ENCODE measurements around the gene AMN1.
A peak's percentile ranks its signal among the peaks of the same experiment; 100 is the strongest.
"Not testable (repeated sequence)": the region's sequence is repeated elsewhere in the genome, so short reads cannot be mapped to it uniquely, and the experiment has no call there.

The AMN1 gene

GRCh38 chr12:31682136-31682962 lies 46.5 kb downstream of the AMN1 start:
- DNase-seq (ENCODE audit: low read depth), result peak; percentile 39

GRCh38 chr12:31672521-31672920 lies 56.3 kb downstream of the AMN1 start:
- DNase-seq (ENCODE audit: low read depth), result no peak

GRCh38 chr12:31669582-31669981 lies 59.2 kb downstream of the AMN1 start:
- not testable (repeated sequence) for DNase-seq (ENCODE audit: low read depth)

GRCh38 chr12:31669020-31669419 lies 59.8 kb downstream of the AMN1 start:
- no peak for DNase-seq (ENCODE audit: low read depth)

- DNase-seq (ENCODE audit: low read depth), result no peak
Measured at GRCh38 chr12:31664038-31664437, 64.8 kb downstream of the AMN1 start.

DNA sequence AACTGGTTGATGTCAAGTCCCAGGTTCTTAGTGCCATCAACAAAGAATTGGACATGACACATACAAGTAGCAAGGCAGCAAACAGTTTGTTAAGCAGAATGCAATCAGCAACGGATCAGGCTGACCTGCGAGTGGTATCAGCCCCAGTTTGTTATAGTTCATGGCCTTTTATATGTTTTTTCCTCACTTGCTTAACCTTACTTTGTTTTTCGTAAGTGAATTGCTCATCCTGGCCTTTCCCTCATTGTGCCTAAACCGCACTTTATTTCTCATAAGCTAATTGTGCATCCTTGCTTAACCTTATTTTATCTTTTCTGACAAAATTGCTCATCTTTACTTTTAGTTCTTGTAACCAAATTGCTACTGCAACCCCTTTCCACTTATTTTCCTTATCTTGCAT lies 65.2 kb downstream of the AMN1 start:
- no peak for DNase-seq (ENCODE audit: low read depth)

DNA sequence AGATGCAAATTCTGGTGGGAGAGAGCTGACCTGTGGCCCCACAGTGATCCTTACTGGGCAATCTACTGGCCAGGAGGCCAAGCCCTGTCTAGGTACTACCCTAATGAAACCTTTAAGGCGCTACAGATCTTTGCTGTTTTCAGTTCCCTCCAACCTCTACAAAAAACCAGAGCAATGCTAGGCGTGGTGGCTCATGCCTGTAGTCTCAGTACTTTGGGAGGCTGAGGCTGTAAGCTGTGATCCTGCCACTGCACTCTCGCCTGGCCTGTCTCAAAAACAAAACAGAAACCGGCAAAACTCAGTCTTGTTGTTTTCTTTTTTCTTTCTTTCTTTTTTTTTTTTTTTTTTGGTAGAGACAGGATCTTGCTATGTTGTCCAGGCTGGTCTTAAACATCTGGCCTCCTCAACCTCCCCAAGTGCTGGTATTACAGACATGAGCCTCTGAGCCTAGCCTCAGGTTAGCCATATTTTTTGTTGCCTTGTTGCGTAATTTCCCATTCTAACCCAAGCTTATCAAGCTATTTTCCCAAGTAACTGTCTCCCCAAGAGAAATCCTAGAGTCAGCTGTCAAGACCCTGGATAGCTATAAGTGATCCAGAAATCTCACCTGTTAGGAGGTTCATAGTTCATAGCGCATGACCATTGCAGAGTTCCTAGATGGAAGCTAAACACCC lies 66.5 kb downstream of the AMN1 start:
- DNase-seq (ENCODE audit: low read depth), result no peak

DNA sequence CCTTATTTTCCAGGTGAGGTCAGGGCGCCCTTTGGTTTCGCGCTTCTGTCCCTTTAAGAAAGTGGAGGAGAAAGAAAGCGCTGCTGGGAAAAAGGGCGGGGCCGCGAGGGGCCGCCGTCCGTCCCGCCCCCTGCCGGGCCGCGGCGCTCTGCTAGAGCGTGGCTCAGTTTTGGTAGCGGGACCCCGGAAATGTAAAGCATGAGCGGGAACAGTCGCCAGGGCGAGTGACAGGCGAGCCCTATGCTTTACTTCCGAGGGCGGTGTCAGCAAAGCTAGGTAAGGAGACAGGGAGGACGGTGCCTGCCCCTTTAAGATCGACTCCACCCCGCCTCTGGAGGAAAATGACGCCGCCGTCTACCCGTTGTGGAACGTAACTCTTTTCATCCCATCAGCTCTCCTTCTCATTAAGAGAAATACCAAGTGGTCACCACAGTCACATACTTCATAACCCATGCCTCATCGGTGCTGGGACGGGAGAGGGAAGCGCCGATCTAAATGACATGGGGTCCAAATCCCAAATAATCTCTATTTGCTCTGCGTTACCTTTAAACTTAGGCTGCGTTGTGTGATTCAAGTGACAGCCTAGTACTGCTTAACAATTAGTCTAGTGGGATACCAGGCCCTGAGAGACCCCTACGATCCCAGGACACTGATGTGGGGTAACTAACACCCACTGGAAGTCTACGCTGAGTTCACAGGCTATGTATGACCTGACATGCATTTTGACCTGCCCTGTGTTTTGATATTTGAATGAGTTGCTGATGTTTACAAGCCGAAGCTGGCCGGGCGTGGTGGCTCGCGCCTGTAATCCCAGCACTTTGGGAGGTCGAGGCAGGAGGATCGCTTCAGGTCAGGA lies 69.5 kb downstream of the AMN1 start, which contains the start of gene ETFBKMT:
ETFBKMT (plus strand) TSS at position 602 of the 856 bp plus-strand sequence. CDS start 2,266 bp downstream, outside the sequence.
- peak; percentile 85 for DNase-seq (ENCODE audit: low read depth)

GRCh38 chr12:31658471-31659086 lies 70.2 kb downstream of the AMN1 start:
- DNase-seq (ENCODE audit: low read depth), result no peak

DNA sequence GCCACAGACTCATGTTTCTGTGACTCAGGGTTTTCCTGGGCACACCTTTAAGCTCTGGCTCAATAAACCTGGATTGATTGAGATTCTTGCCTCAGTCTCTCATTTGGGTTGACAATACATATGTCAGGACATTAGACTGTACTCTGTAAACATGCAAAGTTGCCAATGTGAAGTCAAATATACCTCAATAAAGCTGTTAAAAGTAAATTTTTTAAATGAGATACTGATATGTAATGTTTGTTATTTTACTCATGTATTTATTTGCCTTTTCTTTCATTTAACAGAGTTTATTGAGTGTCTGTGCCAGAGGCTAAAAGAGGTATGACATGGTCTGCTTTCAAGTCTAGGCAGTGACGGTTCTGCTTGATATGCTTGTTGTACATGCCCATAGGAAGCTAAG lies 73.0 kb downstream of the AMN1 start:
- DNase-seq (ENCODE audit: low read depth), result no peak

- DNase-seq (ENCODE audit: low read depth), result no peak
Measured at GRCh38 chr12:31655208-31655607, 73.6 kb downstream of the AMN1 start.

GRCh38 chr12:31651893-31652521 lies 76.8 kb downstream of the AMN1 start:
- DNase-seq (ENCODE audit: low read depth), result no peak

DNA sequence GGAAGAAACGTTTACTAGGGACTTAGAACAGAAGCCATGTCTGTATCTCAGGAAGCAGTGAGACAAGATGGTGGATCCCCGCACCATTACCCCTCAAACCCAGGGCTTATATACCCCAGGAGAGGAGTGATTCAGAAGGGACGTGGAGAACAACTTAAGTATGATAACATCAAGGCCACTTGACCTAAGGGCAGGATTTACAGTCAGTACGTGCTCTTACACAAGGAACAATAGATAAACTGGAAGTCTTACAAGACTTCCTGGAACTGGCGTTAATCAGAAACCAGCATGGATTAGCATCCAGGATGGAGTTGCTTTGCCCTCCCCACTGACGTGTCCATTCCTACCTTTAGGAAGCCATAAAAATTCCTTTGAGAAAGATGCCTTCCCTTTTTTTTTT lies 77.9 kb downstream of the AMN1 start:
- no peak for DNase-seq (ENCODE audit: low read depth)

DNA sequence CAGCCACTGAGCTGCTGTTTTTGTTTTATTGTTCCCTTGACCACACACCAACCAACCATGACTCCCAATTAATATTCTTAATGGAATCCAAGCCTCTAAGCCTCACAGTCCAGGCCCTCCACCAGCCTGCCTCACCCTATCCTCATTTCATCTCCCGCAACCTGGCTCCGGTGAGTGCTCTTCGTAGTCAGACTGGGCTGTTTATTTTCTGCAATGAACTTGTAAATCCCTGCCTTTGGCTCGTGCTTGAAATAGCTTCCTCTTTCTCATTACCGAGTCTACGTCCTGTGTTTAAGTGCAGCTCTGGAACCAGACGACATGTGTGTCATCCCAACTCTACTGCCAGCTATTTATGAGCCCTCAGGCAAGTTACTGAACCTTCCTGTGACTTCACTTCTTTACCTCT lies 81.7 kb downstream of the AMN1 start:
- no peak for DNase-seq (ENCODE audit: low read depth)

GRCh38 chr12:31645924-31646323 lies 82.9 kb downstream of the AMN1 start:
- no peak for DNase-seq (ENCODE audit: low read depth)

GRCh38 chr12:31644536-31644935 lies 84.3 kb downstream of the AMN1 start:
- DNase-seq (ENCODE audit: low read depth), result no peak

DNA sequence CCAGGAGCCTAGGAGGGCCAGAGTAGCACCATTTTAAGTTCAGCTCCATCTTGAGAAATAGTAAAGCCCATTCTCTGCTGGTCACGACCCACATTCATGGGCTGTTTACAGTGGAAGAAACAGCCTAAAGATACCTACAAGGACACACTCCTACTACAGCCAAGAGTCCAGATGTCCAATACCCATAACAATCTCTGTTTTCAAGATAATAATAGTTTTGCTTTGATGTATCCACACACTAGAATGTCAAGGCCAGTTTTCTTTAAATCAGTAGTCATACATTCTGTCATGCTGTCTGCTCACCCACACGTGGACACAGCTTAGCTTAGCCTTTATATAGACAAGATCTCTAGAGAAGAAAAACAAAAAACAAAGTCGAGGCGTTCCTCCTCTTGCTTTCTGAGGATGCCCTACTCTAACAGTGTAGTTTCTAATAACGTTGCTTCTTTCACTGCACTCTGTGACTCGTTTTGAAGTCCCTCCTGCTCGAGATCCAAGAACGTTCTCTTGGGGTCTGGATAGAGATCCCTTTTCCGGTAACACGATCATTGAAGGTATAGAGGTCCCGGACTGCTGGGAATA lies 87.2 kb downstream of the AMN1 start:
- no peak for DNase-seq (ENCODE audit: low read depth)

GRCh38 chr12:31634620-31635019 lies 94.2 kb downstream of the AMN1 start:
- no peak for DNase-seq (ENCODE audit: low read depth)

DNA sequence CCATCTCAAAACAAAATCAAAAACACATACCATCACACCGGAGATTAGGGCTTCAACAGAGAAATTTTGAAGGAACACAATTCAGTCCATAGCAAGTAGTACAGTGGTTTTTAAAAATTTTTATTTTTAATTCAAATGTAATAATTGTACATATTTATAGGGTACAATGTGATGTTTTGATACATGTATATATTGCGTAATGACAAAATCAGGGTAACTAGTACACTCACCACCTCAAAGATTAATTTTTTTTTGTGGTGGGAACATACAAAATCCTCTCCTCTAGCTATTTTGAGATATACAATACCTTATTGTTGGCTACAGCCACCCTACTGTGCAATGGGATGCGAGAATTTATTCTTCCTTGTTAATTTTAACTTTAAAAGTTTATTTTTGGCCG lies 95.4 kb downstream of the AMN1 start:
- DNase-seq (ENCODE audit: low read depth), result no peak

GRCh38 chr12:31631809-31632208 lies 97.0 kb downstream of the AMN1 start:
- no peak for DNase-seq (ENCODE audit: low read depth)

DNA sequence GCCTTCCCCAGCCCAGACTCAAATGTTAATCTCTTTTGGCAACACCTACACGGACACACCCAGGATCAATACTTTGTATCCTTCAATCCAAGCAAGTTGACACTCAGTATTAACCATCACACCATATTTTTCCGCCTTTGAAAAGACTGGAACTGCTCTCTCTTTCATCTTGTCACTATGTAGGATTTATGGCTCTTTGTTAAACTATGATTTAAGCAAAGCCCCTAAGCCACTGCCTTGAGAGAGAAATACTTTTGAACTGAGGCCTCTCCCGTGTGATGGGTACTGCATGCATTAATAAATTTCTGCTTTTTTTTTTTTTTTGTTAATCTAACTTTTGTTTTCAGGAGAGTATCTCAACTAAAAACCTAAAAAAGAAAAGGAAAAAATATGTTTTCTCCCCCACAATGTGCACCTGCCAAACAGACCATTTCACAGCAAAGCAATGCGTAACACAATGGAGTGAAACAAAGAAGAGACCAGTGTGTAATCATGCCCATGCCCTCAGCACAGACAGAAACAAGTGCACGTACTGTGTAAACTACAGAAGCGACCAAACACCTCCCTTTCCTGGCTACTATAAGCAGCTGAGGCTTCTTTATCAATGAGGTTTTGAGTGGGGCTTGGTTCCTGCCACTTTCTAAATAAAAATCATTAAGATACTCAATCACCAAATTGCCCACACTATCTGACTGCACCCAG lies 97.6 kb downstream of the AMN1 start:
- no peak for DNase-seq (ENCODE audit: low read depth)

Data from stimulated activated CD8-positive, alpha-beta memory T cell treated with anti-CD3 and anti-CD28 coated beads, Interleukin-4, amount 100 ng/mL, for 24 hours (primary cell).